ENCODE measurements around the gene RPRD1B.

RPRD1B gene

GRCh38 chr20:38023181-38024001 is 10.2 kb upstream of the RPRD1B start:
- H3K36me3 ChIP-seq (replicated peaks; ENCODE audit: insufficient read depth, low read length), result peaks cover 7% of the 10 kb centered on the region
- H3K4me3 ChIP-seq (ENCODE audit: low read length), result no peak overlapping the region
- H3K9me2 ChIP-seq (replicated peaks; ENCODE audit: insufficient read depth, low read length), result no peaks in the 10 kb centered on the region
- H3K9ac ChIP-seq (ENCODE audit: low read length), result no peak overlapping the region
- H2AFZ ChIP-seq (ENCODE audit: low read length), result no peak overlapping the region
- no peak overlapping the region for H3K4me2 ChIP-seq (ENCODE audit: low read depth, low read length)
- no peaks in the 10 kb centered on the region for H4K20me1 ChIP-seq (ENCODE audit: insufficient read depth, low read length)
- no peak for TF ChIP-seq EZH2phosphoT487 (IDR thresholded peaks at IDR 0.05; ENCODE audit: low read length)
- no peak for TF ChIP-seq EZH2 (optimal IDR thresholded peaks at IDR 0.05; ENCODE audit: low read depth, low read length)
- TF ChIP-seq CTCF (IDR thresholded peaks at IDR 0.05; ENCODE audit: low read length), result no peak
- H3F3A ChIP-seq (ENCODE audit: insufficient read depth, low read length), result no peaks in the 10 kb centered on the region
- no peak for DNase-seq
- H3K79me2 ChIP-seq (ENCODE audit: low read length), result peaks cover 96% of the 10 kb centered on the region
- no peaks in the 10 kb centered on the region for H3K27me3 ChIP-seq (replicated peaks; ENCODE audit: insufficient read depth, low read length)
- H3K4me1 ChIP-seq (ENCODE audit: low read length), result no peaks in the 10 kb centered on the region
- H3K27ac ChIP-seq (ENCODE audit: low read length), result no peak overlapping the region
- H3K9me3 ChIP-seq (replicated peaks; ENCODE audit: insufficient read depth, low read length), result no peaks in the 10 kb centered on the region

- Histone ChIP-seq H3K27ac (ENCODE audit: low read length) (no peak overlapping the region), H3K9me2 (replicated peaks; ENCODE audit: insufficient read depth, low read length) (no peaks in the 10 kb centered on the region), H3K4me1 (ENCODE audit: low read length) (no peaks in the 10 kb centered on the region), H3K36me3 (replicated peaks; ENCODE audit: insufficient read depth, low read length) (no peaks in the 10 kb centered on the region), H3F3A (ENCODE audit: insufficient read depth, low read length) (no peaks in the 10 kb centered on the region), H3K79me2 (ENCODE audit: low read length) (peaks cover 96% of the 10 kb centered on the region), H3K4me3 (ENCODE audit: low read length) (no peak overlapping the region), H3K27me3 (replicated peaks; ENCODE audit: insufficient read depth, low read length) (no peaks in the 10 kb centered on the region), H3K9ac (ENCODE audit: low read length) (no peak overlapping the region), H2AFZ (ENCODE audit: low read length) (no peak overlapping the region), H4K20me1 (ENCODE audit: insufficient read depth, low read length) (no peaks in the 10 kb centered on the region), H3K4me2 (ENCODE audit: low read depth, low read length) (no peak overlapping the region), H3K9me3 (replicated peaks; ENCODE audit: insufficient read depth, low read length) (no peaks in the 10 kb centered on the region)
- no peak for DNase-seq
- TF ChIP-seq EZH2phosphoT487 (IDR thresholded peaks at IDR 0.05; ENCODE audit: low read length), result no peak
- TF ChIP-seq CTCF (IDR thresholded peaks at IDR 0.05; ENCODE audit: low read length), result no peak
- TF ChIP-seq EZH2 (optimal IDR thresholded peaks at IDR 0.05; ENCODE audit: low read depth, low read length), result no peak
Measured at GRCh38 chr20:38024496-38024895, 9.1 kb upstream of the RPRD1B start.

- H3K27ac ChIP-seq (ENCODE audit: low read length), result no peak overlapping the region
- H3K27me3 ChIP-seq (replicated peaks; ENCODE audit: insufficient read depth, low read length), result no peaks in the 10 kb centered on the region
- H3K9me2 ChIP-seq (replicated peaks; ENCODE audit: insufficient read depth, low read length), result no peaks in the 10 kb centered on the region
- no peak for DNase-seq
- no peak overlapping the region for H3K4me2 ChIP-seq (ENCODE audit: low read depth, low read length)
- H3K4me3 ChIP-seq (ENCODE audit: low read length), result no peak overlapping the region
- H3F3A ChIP-seq (ENCODE audit: insufficient read depth, low read length), result no peaks in the 10 kb centered on the region
- H3K4me1 ChIP-seq (ENCODE audit: low read length), result peaks cover 8% of the 10 kb centered on the region; the same call in 1 of the 2 replicates
- no peaks in the 10 kb centered on the region for H3K36me3 ChIP-seq (replicated peaks; ENCODE audit: insufficient read depth, low read length)
- peaks cover 100% of the 10 kb centered on the region for H3K79me2 ChIP-seq (ENCODE audit: low read length)
- TF ChIP-seq EZH2phosphoT487 (IDR thresholded peaks at IDR 0.05; ENCODE audit: low read length), result no peak
- TF ChIP-seq EZH2 (optimal IDR thresholded peaks at IDR 0.05; ENCODE audit: low read depth, low read length), result no peak
- no peak for TF ChIP-seq CTCF (IDR thresholded peaks at IDR 0.05; ENCODE audit: low read length)
- H3K9ac ChIP-seq (ENCODE audit: low read length), result no peak overlapping the region
- no peak overlapping the region for H2AFZ ChIP-seq (ENCODE audit: low read length)
- no peaks in the 10 kb centered on the region for H4K20me1 ChIP-seq (ENCODE audit: insufficient read depth, low read length)
- H3K9me3 ChIP-seq (replicated peaks; ENCODE audit: insufficient read depth, low read length), result no peaks in the 10 kb centered on the region
Measured at GRCh38 chr20:38029453-38029852, 4.1 kb upstream of the RPRD1B start.
